GOT3 (cell line): ENCODE data around the gene SERPINB3.
"Not testable (repeated sequence)": the region's sequence is repeated elsewhere in the genome, so short reads cannot be mapped to it uniquely, and the experiment has no call there.

Experiments
- DNase-seq: peaks from one replicate; lab custom pipeline; 2025; ENCODE audit warnings: mixed read lengths; lab: John Stamatoyannopoulos, UW

The SERPINB3 gene

GRCh38 chr18:63661750-63662149, at the start of gene SERPINB3:
TSS of gene SERPINB3 (minus strand) at chr18:63661893. CDS start at chr18:63661216, 677 bp downstream.
- DNase-seq, result not testable (repeated sequence)

- no peak for DNase-seq
These were observed 47.0 kb upstream of the SERPINB3 start for GRCh38 chr18:63708650-63709049.

GRCh38 chr18:63707816-63708215, 46.1 kb upstream of the SERPINB3 start:
- no peak for DNase-seq

- DNase-seq, result no peak
These were observed 43.7 kb upstream of the SERPINB3 start for GRCh38 chr18:63705401-63705800.

- no peak for DNase-seq
These were observed 41.0 kb upstream of the SERPINB3 start, which contains the start of gene SERPINB11 for GRCh38 chr18:63702660-63703059. TSS of gene SERPINB11 (plus strand) at chr18:63702960. CDS start at chr18:63710194, 7,234 bp downstream.

GRCh38 chr18:63701952-63702351, 40.3 kb upstream of the SERPINB3 start:
- DNase-seq, result no peak

- no peak for DNase-seq
These were observed 38.8 kb upstream of the SERPINB3 start for GRCh38 chr18:63700501-63700900.

GRCh38 chr18:63697097-63697660, 35.5 kb upstream of the SERPINB3 start:
- no peak for DNase-seq

- no peak for DNase-seq
These were observed 27.4 kb upstream of the SERPINB3 start for GRCh38 chr18:63689064-63689463.

- DNase-seq, result no peak
These were observed 25.2 kb upstream of the SERPINB3 start for GRCh38 chr18:63686871-63687270.

GRCh38 chr18:63684718-63685117, 23.0 kb upstream of the SERPINB3 start:
- DNase-seq, result no peak

- DNase-seq, result no peak
These were observed 22.2 kb upstream of the SERPINB3 start for GRCh38 chr18:63683890-63684289.

- no peak for DNase-seq
These were observed 21.5 kb upstream of the SERPINB3 start for GRCh38 chr18:63683152-63683551.

- DNase-seq, result no peak
These were observed 20.0 kb upstream of the SERPINB3 start for GRCh38 chr18:63681449-63682340.

GRCh38 chr18:63679820-63680606, 18.3 kb upstream of the SERPINB3 start:
- no peak for DNase-seq

- no peak for DNase-seq
These were observed 16.0 kb upstream of the SERPINB3 start for GRCh38 chr18:63677500-63678225.

GRCh38 chr18:63676526-63677323, 15.0 kb upstream of the SERPINB3 start:
- DNase-seq, result no peak

GRCh38 chr18:63664571-63664970, 2.9 kb upstream of the SERPINB3 start:
- no peak for DNase-seq

- DNase-seq, result not testable (repeated sequence)
These were observed 2.8 kb downstream of the SERPINB3 start for GRCh38 chr18:63658920-63659319.

GRCh38 chr18:63650271-63650670, 11.4 kb downstream of the SERPINB3 start:
- not testable (repeated sequence) for DNase-seq

GRCh38 chr18:63648241-63648640, 13.5 kb downstream of the SERPINB3 start:
- DNase-seq, result no peak
